Measurements from ENCODE around the gene LAMC2.

GRCh38 chr1:183255073-183255472, 69.0 kb downstream of the LAMC2 start:
- TF ChIP-seq CTCF (IDR thresholded peaks at IDR 0.05): no peak
- TF ChIP-seq POLR2AphosphoS5 (IDR thresholded peaks at IDR 0.05): no peak
